ENCODE results near the gene DPEP1.

The DPEP1 gene

GRCh38 chr16:89655062-89655643 is 41.7 kb downstream of the DPEP1 start:
- Histone ChIP-seq H3K36me3 (ENCODE audit: insufficient read depth, low read length) (no peaks in the 10 kb centered on the region), H3K4me1 (ENCODE audit: insufficient read depth, low read length, poor library complexity, severe bottlenecking) (peaks cover 4% of the 10 kb centered on the region), H3K27me3 (ENCODE audit: insufficient read depth, low read length, poor library complexity, severe bottlenecking) (no peaks in the 10 kb centered on the region), H3F3A (ENCODE audit: low read depth) (no peaks in the 10 kb centered on the region), H3K9me2 (replicated peaks; ENCODE audit: low read depth, low read length) (no peaks in the 10 kb centered on the region), H3K9ac (ENCODE audit: low read depth, low read length, poor library complexity, severe bottlenecking) (no peak overlapping the region), H3K79me2 (ENCODE audit: insufficient read depth, low read length) (peaks cover 38% of the 10 kb centered on the region), H2AFZ (ENCODE audit: low read length) (no peak overlapping the region), H3K4me2 (ENCODE audit: low read depth, low read length, poor library complexity, severe bottlenecking) (peak overlapping the region; percentile 34), H4K20me1 (ENCODE audit: insufficient read depth, low read length, poor library complexity, severe bottlenecking) (peaks cover 7% of the 10 kb centered on the region), H3K9me3 (ENCODE audit: insufficient read depth, low read depth, low read length) (no peaks in the 10 kb centered on the region), H3K4me3 (ENCODE audit: low read length, poor library complexity, severe bottlenecking) (no peak overlapping the region)
- TF ChIP-seq CTCF (conservative IDR thresholded peaks at IDR 0.05; ENCODE audit: low read length) (no peak), EZH2phosphoT487 (IDR thresholded peaks at IDR 0.05; ENCODE audit: borderline replicate concordance) (no peak)

- H3K79me2 ChIP-seq (ENCODE audit: insufficient read depth, low read length): peaks cover 38% of the 10 kb centered on the region
Measured at GRCh38 chr16:89656435-89657121, 43.1 kb downstream of the DPEP1 start.

GRCh38 chr16:89657442-89658220 is 44.2 kb downstream of the DPEP1 start, which contains the start of the genes CHMP1A and SPATA33:
Gene CHMP1A, minus strand, starts transcription at chr16:89657708. Its CDS starts 120 bp downstream, at chr16:89657588.
Gene SPATA33, plus strand, starts transcription at chr16:89657836. Its CDS starts 76 bp downstream, at chr16:89657912.
- no peaks in the 10 kb centered on the region for H3F3A ChIP-seq (ENCODE audit: low read depth)
- H3K79me2 ChIP-seq (ENCODE audit: insufficient read depth, low read length): peaks cover 38% of the 10 kb centered on the region
- peak within 1 kb of the TSS; percentile 93 for H3K9ac ChIP-seq (ENCODE audit: low read depth, low read length, poor library complexity, severe bottlenecking)
- H3K27me3 ChIP-seq (ENCODE audit: insufficient read depth, low read length, poor library complexity, severe bottlenecking): no peaks in the 10 kb centered on the region
- H3K9me2 ChIP-seq (replicated peaks; ENCODE audit: low read depth, low read length): no peaks in the 10 kb centered on the region
- peak within 1 kb of the TSS; percentile 93 for H3K4me3 ChIP-seq (ENCODE audit: low read length, poor library complexity, severe bottlenecking)
- no peaks in the 10 kb centered on the region for H3K9me3 ChIP-seq (ENCODE audit: insufficient read depth, low read depth, low read length)
- peak within 1 kb of the TSS; percentile 93 for H3K4me2 ChIP-seq (ENCODE audit: low read depth, low read length, poor library complexity, severe bottlenecking)
- H2AFZ ChIP-seq (ENCODE audit: low read length): peak within 1 kb of the TSS; percentile 88
- TF ChIP-seq EZH2phosphoT487 (IDR thresholded peaks at IDR 0.05; ENCODE audit: borderline replicate concordance) (no peak), CTCF (conservative IDR thresholded peaks at IDR 0.05; ENCODE audit: low read length) (no peak)
- H3K36me3 ChIP-seq (ENCODE audit: insufficient read depth, low read length): no peaks in the 10 kb centered on the region
- H3K4me1 ChIP-seq (ENCODE audit: insufficient read depth, low read length, poor library complexity, severe bottlenecking): peaks cover 4% of the 10 kb centered on the region
- peaks cover 7% of the 10 kb centered on the region for H4K20me1 ChIP-seq (ENCODE audit: insufficient read depth, low read length, poor library complexity, severe bottlenecking)

More at GRCh38 chr16:89656435-89657121, 43.1 kb downstream of the DPEP1 start:
- no peak overlapping the region for H2AFZ ChIP-seq (ENCODE audit: low read length)
- peaks cover 7% of the 10 kb centered on the region for H4K20me1 ChIP-seq (ENCODE audit: insufficient read depth, low read length, poor library complexity, severe bottlenecking)
- H3K4me1 ChIP-seq (ENCODE audit: insufficient read depth, low read length, poor library complexity, severe bottlenecking): peaks cover 4% of the 10 kb centered on the region
- no peaks in the 10 kb centered on the region for H3F3A ChIP-seq (ENCODE audit: low read depth)
- TF ChIP-seq EZH2phosphoT487 (IDR thresholded peaks at IDR 0.05; ENCODE audit: borderline replicate concordance) (no peak), CTCF (conservative IDR thresholded peaks at IDR 0.05; ENCODE audit: low read length) (no peak)
- no peaks in the 10 kb centered on the region for H3K9me2 ChIP-seq (replicated peaks; ENCODE audit: low read depth, low read length)
- H3K27me3 ChIP-seq (ENCODE audit: insufficient read depth, low read length, poor library complexity, severe bottlenecking): no peaks in the 10 kb centered on the region
- H3K36me3 ChIP-seq (ENCODE audit: insufficient read depth, low read length): no peaks in the 10 kb centered on the region
- peak overlapping the region; percentile 93 for H3K9ac ChIP-seq (ENCODE audit: low read depth, low read length, poor library complexity, severe bottlenecking)
- H3K9me3 ChIP-seq (ENCODE audit: insufficient read depth, low read depth, low read length): no peaks in the 10 kb centered on the region
- H3K4me3 ChIP-seq (ENCODE audit: low read length, poor library complexity, severe bottlenecking): peak overlapping the region; percentile 93
- peak overlapping the region; percentile 69 for H3K4me2 ChIP-seq (ENCODE audit: low read depth, low read length, poor library complexity, severe bottlenecking)
